H1 (cell line): ENCODE measurements around the gene TRPV2. TPM values are rescaled to one million over a fixed set of nuclear protein-coding genes. Genes with fewer than 3 reads are reported as not detected.

Experiments used
- CTCF ChIA-PET: fragments of 300-600 bp; sonication (Branson Sonifier 250); formaldehyde crosslinking; loops from one replicate; lab custom pipeline; 2021; ENCODE audit not compliant: partially characterized antibody; lab: Charles Lee
- POLR2A ChIA-PET: fragments of 300-600 bp; sonication (Branson Sonifier 250); formaldehyde crosslinking; loops from one replicate; lab custom pipeline; 2021; ENCODE audit warnings: inconsistent platforms; ENCODE audit not compliant: partially characterized antibody; lab: Charles Lee
- DNase-seq, 2 experiments: peaks; one replicate each; pipeline versions ENCODE4 v3.0.0 to v3.0.0-alpha.2; 2010 to 2022; ENCODE audit warnings: low spot score in 2 of 2, low read depth in 1 of 2, mixed read lengths in 1 of 2
- FAIRE-seq: peaks from 2 replicates; lab custom pipeline; 2011; peaks lifted over from hg19 to GRCh38; lab: Jason Lieb, UNC
- H2AFZ ChIP-seq: 2 replicates; pipeline ENCODE4 v1.8.1; 2012; ENCODE audit warnings: low read length, inconsistent platforms
- H2AK5ac ChIP-seq: 2 replicates; pipeline ENCODE4 v1.6.1; 2013; ENCODE audit warnings: low read depth, low read length
- H2BK120ac ChIP-seq: replicated peaks from 2 replicates; pipeline ENCODE3; 2013; ENCODE audit warnings: low read depth, low read length, inconsistent platforms
- H2BK12ac ChIP-seq: 2 replicates; pipeline ENCODE4 v1.6.1; 2013; ENCODE audit warnings: low read depth, low read length
- H2BK15ac ChIP-seq: 2 replicates; pipeline ENCODE4 v1.6.1; 2013; ENCODE audit warnings: low read length
- H2BK20ac ChIP-seq: 2 replicates; pipeline ENCODE4 v1.6.1; 2013; ENCODE audit warnings: low read length
- H2BK5ac ChIP-seq: 2 replicates; pipeline ENCODE4 v1.6.1; 2013; ENCODE audit warnings: low read depth, low read length
- H3K14ac ChIP-seq: 2 replicates; pipeline ENCODE4 v1.6.1; 2013; ENCODE audit warnings: inconsistent platforms; ENCODE audit not compliant: insufficient read length
- H3K18ac ChIP-seq: 2 replicates; pipeline ENCODE4 v1.6.1; 2013; ENCODE audit warnings: low read length; ENCODE audit errors: extremely low read depth
- H3K23ac ChIP-seq: 2 replicates; pipeline ENCODE4 v1.6.1; 2013; ENCODE audit warnings: inconsistent platforms; ENCODE audit not compliant: insufficient read length
- H3K23me2 ChIP-seq: 2 replicates; pipeline ENCODE4 v1.6.1; 2013; ENCODE audit warnings: low read depth, low read length
- H3K27ac ChIP-seq: 2 replicates; pipeline ENCODE4 v1.6.1; 2011; ENCODE audit warnings: low read depth, low read length, inconsistent platforms
- H3K27me3 ChIP-seq, 4 experiments: replicated peaks in 1 of 4; 1 replicate in 1 of 4; 2 replicates in 3 of 4; pipeline versions ENCODE4 v1.6.1 to v1.8.1; 2011 to 2013; ENCODE audit warnings: low read length in 3 of 4, mild to moderate bottlenecking in 3 of 4, inconsistent platforms in 2 of 4, mixed read lengths in 2 of 4, moderate library complexity in 1 of 4; ENCODE audit not compliant: control insufficient read depth in 3 of 4, insufficient read depth in 3 of 4; ENCODE audit errors: extremely low read depth in 1 of 4
- H3K36me3 ChIP-seq, 4 experiments: 2 replicates each; pipeline versions ENCODE4 v1.6.1 to v1.8.1; 2011 to 2013; ENCODE audit warnings: mild to moderate bottlenecking in 4 of 4, low read length in 3 of 4, moderate library complexity in 2 of 4, control low read depth in 1 of 4, inconsistent platforms in 1 of 4; ENCODE audit not compliant: insufficient read depth in 4 of 4, control insufficient read depth in 2 of 4
- H3K4ac ChIP-seq: replicated peaks from 2 replicates; pipeline ENCODE3; 2013; ENCODE audit warnings: low read length, low read depth, mixed read lengths, inconsistent platforms; ENCODE audit not compliant: insufficient read length
- H3K4me1 ChIP-seq, 4 experiments: replicated peaks in 1 of 4; 1 replicate in 1 of 4; 2 replicates in 3 of 4; pipeline versions ENCODE4 v1.6.1 to v1.8.1; 2011 to 2013; ENCODE audit warnings: low read length in 3 of 4, inconsistent platforms in 2 of 4, mixed read lengths in 1 of 4; ENCODE audit not compliant: insufficient read depth in 4 of 4, control insufficient read depth in 3 of 4
- H3K4me2 ChIP-seq, 2 experiments: 2 replicates each; pipeline versions ENCODE4 v1.6.1 to v1.8.1; 2011 to 2013; ENCODE audit warnings: low read depth in 2 of 2, low read length in 2 of 2, control low read depth in 1 of 2, inconsistent platforms in 1 of 2, mild to moderate bottlenecking in 1 of 2; ENCODE audit not compliant: insufficient read depth in 1 of 2
- H3K4me3 ChIP-seq, 4 experiments: fragments of 200-600, 300-600 bp in 1 of 4; sonication (generic), shearing (Covaris generic), sonication (Bioruptor Twin) in 1 of 4; 2 replicates each; pipeline versions ENCODE4 v1.5.1 to v1.8.1; 2011 to 2016; ENCODE audit warnings: low read length in 4 of 4, low read depth in 3 of 4, control low read depth in 2 of 4, inconsistent platforms in 2 of 4, mild to moderate bottlenecking in 2 of 4, mixed read lengths in 1 of 4, moderate library complexity in 1 of 4; ENCODE audit not compliant: insufficient read depth in 2 of 4; ENCODE audit errors: extremely low read depth in 1 of 4
- H3K56ac ChIP-seq: replicated peaks from 2 replicates; pipeline ENCODE3; 2013; ENCODE audit warnings: low read depth, mild to moderate bottlenecking, mixed read lengths, low read length, inconsistent platforms; ENCODE audit not compliant: insufficient read length
- H3K79me1 ChIP-seq: 2 replicates; pipeline ENCODE4 v1.6.1; 2013; ENCODE audit warnings: low read depth, low read length, control low read depth
- H3K79me2 ChIP-seq, 2 experiments: 2 replicates each; pipeline versions ENCODE4 v1.6.1 to v1.8.1; 2012 to 2013; ENCODE audit warnings: low read length in 2 of 2, mild to moderate bottlenecking in 2 of 2, inconsistent platforms in 1 of 2; ENCODE audit not compliant: insufficient read depth in 2 of 2, control insufficient read depth in 1 of 2
- H3K9ac ChIP-seq, 4 experiments: replicated peaks in 1 of 4; 1 replicate in 1 of 4; 2 replicates in 3 of 4; pipeline versions ENCODE4 v1.6.1 to v1.8.1; 2011 to 2013; ENCODE audit warnings: low read depth in 3 of 4, low read length in 3 of 4, control low read depth in 2 of 4, mild to moderate bottlenecking in 2 of 4, moderate library complexity in 2 of 4, inconsistent platforms in 1 of 4; ENCODE audit errors: extremely low read depth in 1 of 4
- H3K9me3 ChIP-seq, 2 experiments: 2 replicates each; pipeline versions ENCODE4 v1.6.1 to v1.8.1; 2012 to 2013; ENCODE audit warnings: mild to moderate bottlenecking in 2 of 2, moderate library complexity in 2 of 2, control low read depth in 1 of 2, inconsistent platforms in 1 of 2, low read depth in 1 of 2, low read length in 1 of 2, mixed read lengths in 1 of 2; ENCODE audit not compliant: insufficient read depth in 2 of 2
- H4K20me1 ChIP-seq, 2 experiments: replicated peaks in 1 of 2; 2 replicates each; pipeline versions ENCODE3 to v1.8.1; 2011 to 2013; ENCODE audit warnings: inconsistent platforms in 2 of 2, low read length in 2 of 2, mild to moderate bottlenecking in 1 of 2; ENCODE audit not compliant: insufficient read depth in 2 of 2, control insufficient read depth in 1 of 2
- H4K5ac ChIP-seq: 2 replicates; pipeline ENCODE4 v1.6.1; 2013; ENCODE audit warnings: low read length, low read depth, mixed read lengths, inconsistent platforms; ENCODE audit not compliant: insufficient read length
- H4K8ac ChIP-seq: 2 replicates; pipeline ENCODE4 v1.8.0; 2013; ENCODE audit warnings: mild to moderate bottlenecking, moderate library complexity, low read length, inconsistent platforms; ENCODE audit not compliant: insufficient read depth; ENCODE audit errors: extremely low read depth
- H4K91ac ChIP-seq: replicated peaks from 2 replicates; pipeline ENCODE3; 2013; ENCODE audit warnings: low read length, mixed read lengths, inconsistent platforms; ENCODE audit not compliant: insufficient read length
- GTF2F1 ChIP-seq: IDR thresholded peaks from 2 replicates; pipeline ENCODE4 v1.6.1; 2012; ENCODE audit warnings: low read depth, low read length, improper control_type of control experiment, borderline replicate concordance
- JUND ChIP-seq: IDR thresholded peaks from 2 replicates; pipeline ENCODE4 v1.6.1; 2011; ENCODE audit warnings: mild to moderate bottlenecking, improper control_type of control experiment, low read length
- KDM5A ChIP-seq: fragments of 200-600 bp; IDR thresholded peaks from 2 replicates; pipeline ENCODE4 v1.7.1; 2012; ENCODE audit warnings: mild to moderate bottlenecking, low read length, inconsistent platforms, mixed read lengths
- NANOG ChIP-seq: IDR thresholded peaks from 2 replicates; pipeline ENCODE4 v1.6.1; 2011; ENCODE audit warnings: low read length, low read depth, mild to moderate bottlenecking, inconsistent platforms; ENCODE audit not compliant: insufficient read depth, poor library complexity, severe bottlenecking
- SP2 ChIP-seq: IDR thresholded peaks from 2 replicates; pipeline ENCODE4 v1.6.1; 2012; ENCODE audit warnings: mild to moderate bottlenecking, low read length, inconsistent platforms
- SRF ChIP-seq: IDR thresholded peaks from 2 replicates; pipeline ENCODE4 v1.6.1; 2011; ENCODE audit warnings: mild to moderate bottlenecking, low read depth, low read length, moderate library complexity
- WGBS, 2 experiments: shearing (Covaris generic) in 1 of 2; methylation state at CpG; one replicate each; pipeline versions ENCODE4 v1.1.6 to v1.1.7; 2013 to 2015; ENCODE audit warnings: low lambda C conversion rate in 2 of 2, mixed read lengths in 2 of 2, inconsistent platforms in 1 of 2, low coverage in 1 of 2, missing lambda C conversion rate in 1 of 2; ENCODE audit not compliant: insufficient replicate concordance in 2 of 2, insufficient coverage in 1 of 2, insufficient read length in 1 of 2; ENCODE audit errors: extremely low coverage in 1 of 2, missing lambda C conversion rate in 1 of 2; 5-methylcytosine and 5-hydroxymethylcytosine counted together
- polyA plus RNA-seq, 7 experiments: library from polyadenylated mRNA; depleted of rRNA in 3 of 7; stranded (reverse) in 5 of 7; unstranded in 2 of 7; fragments of >200 nt in 5 of 7; fragments of 200-250 nt in 2 of 7; gene quantifications; 1 replicate in 5 of 7; 2 replicates in 1 of 7; 4 replicates in 1 of 7; pipeline versions ENCODE4 v1.2.1 to v1.2.3, GENCODE V29; 2011 to 2013; ENCODE audit warnings: missing spikeins in 2 of 7, mixed read lengths in 2 of 7
- total RNA-seq: library from RNA; stranded (reverse); fragmentation: NEBNext Ultra II Directional; extraction: Animal tissue kit (Norgen Biotek cat#: 25700); gene quantifications from 2 replicates; pipeline ENCODE4 v1.2.1, GENCODE V29; 2021

The TRPV2 gene
- total and polyA plus RNA-seq, 2 of the 8 experiments (the other 6 are each of a cell fraction or from before 2014, with no cell fraction given), result 1.7 to 2.1 TPM

- Histone ChIP-seq H3K18ac (no peak overlapping the region), H3K4me1 (peaks cover 6 to 16% (median 12%) of the 10 kb centered on the region in 4 experiments), H4K20me1 (peaks cover 0 to 4% of the 10 kb centered on the region in 2 experiments), H3K27me3 (no peaks in the 10 kb centered on the region)
- no peak for DNase-seq
- CTCF ChIA-PET, result interaction anchor here (1.0 to 36.9 kb wide), 5 partner anchors 9 to 65 kb away, joined by 3 to 941 read pairs (median 124); partner anchors contain the start of gene LRRC75A
- TF ChIP-seq JUND (no peak), SRF (no peak), KDM5A (no peak), GTF2F1 (no peak), NANOG (no peak), SP2 (no peak)
- TF ChIP-seq, all 59 proteins: peak for 0
- Histone ChIP-seq H3K4me2 (no peak overlapping the region), H3K4me3 (no peak overlapping the region), H3K27ac (no peak overlapping the region), H3K36me3 (no peaks in the 10 kb centered on the region; a peak in 2 of 8 replicates), H3K23me2 (no peaks in the 10 kb centered on the region), H2BK20ac (no peak overlapping the region), H3K79me2 (no peaks in the 10 kb centered on the region), H2BK15ac (no peak overlapping the region), H2BK120ac (no peak overlapping the region), H2AK5ac (no peak overlapping the region; the same call in 1 of the 2 replicates), H3K14ac (no peak overlapping the region), H2BK5ac (no peak overlapping the region; the same call in 1 of the 2 replicates), H4K8ac (no peak overlapping the region), H3K4ac (no peak overlapping the region), H3K56ac (no peak overlapping the region), H3K9me3 (no peaks in the 10 kb centered on the region), H3K23ac (no peak overlapping the region), H3K79me1 (no peaks in the 10 kb centered on the region), H4K5ac (no peak overlapping the region), H2AFZ (no peak overlapping the region), H3K9ac (no peak overlapping the region), H2BK12ac (no peak overlapping the region), H4K91ac (no peak overlapping the region)
- POLR2A ChIA-PET, result interaction anchor here (0.8 to 17.6 kb wide), 4 partner anchors 15 to 63 kb away, joined by 4 to 204 read pairs (median 4); no protein-coding TSS in a partner anchor
- 59% methylated on average over 5 of the region's 5 CpGs; no CpG with 5 or more reads in 1 of the 2 experiments for WGBS, 2 experiments
- FAIRE-seq, result no peak
Observed at GRCh38 chr17:16455997-16456741, 40.8 kb downstream of the TRPV2 start.
